PC-3 (cell line): Measurements from ENCODE around the gene C4orf50. TPM values are rescaled to one million over a fixed set of nuclear protein-coding genes. Genes with fewer than 3 reads are reported as not detected.

Experiments used
- microRNA-seq: library from miRNA; unstranded; fragments of <30 nt; microRNA quantifications from one replicate; pipeline ENCODE4 v1.1.0, GENCODE V29; 2020; ENCODE audit not compliant: unreplicated experiment
- total RNA-seq: library from RNA; depleted of rRNA; stranded (reverse); fragments of >200 nt; gene quantifications from 2 replicates; pipeline ENCODE4 v1.2.3, GENCODE V29; 2014; rRNA removed

The C4orf50 gene
- total RNA-seq, 1 experiment from 2014 or later: not detected

Small RNAs within 50 kb of the gene (microRNA-seq; reads per million reads assigned to microRNA genes)
- not detected for gene MIR378D1

Other genes with a start within 250 kb of the C4orf50 start
- gene CRMP1, start 125.3 kb downstream of the C4orf50 start, total RNA-seq: not detected in 2 replicates
- gene JAKMIP1, start 182.1 kb upstream of the C4orf50 start, total RNA-seq: 0.04 and 0.75 TPM in 2 replicates